GM19438 (cell line): ENCODE measurements around the gene STH.

Source experiments
- ATAC-seq: cut with Tn5 transposase; IDR thresholded peaks from one replicate; pipeline ENCODE4 v1.9.1; 2021; ENCODE audit warnings: low read depth; ENCODE audit not compliant: unreplicated experiment

STH gene

GRCh38 chr17:45982791-45983613 lies 16.0 kb upstream of the STH start:
- ATAC-seq = no peak

- ATAC-seq = no peak
These were observed 15.3 kb upstream of the STH start for GRCh38 chr17:45983614-45984310.

DNA sequence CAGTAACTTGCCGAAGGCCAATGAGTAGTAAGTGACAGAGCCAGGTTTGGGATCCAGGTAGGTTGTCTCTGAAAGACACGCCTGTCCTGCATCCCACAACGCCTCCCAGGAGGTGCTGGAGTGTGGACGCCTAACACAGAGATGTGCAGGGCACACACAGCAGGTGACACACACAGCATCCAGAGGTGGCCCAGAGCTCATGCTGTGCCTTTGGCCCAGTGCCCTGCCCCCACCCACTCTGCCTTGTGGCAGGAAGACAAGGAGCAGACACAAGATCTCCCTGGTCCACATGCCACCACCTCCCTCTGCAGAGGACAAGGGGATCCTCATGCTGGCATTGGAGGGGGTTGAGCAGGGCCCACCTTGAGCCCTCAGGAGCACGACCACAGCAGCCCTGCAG lies 14.7 kb upstream of the STH start:
- no peak for ATAC-seq

DNA sequence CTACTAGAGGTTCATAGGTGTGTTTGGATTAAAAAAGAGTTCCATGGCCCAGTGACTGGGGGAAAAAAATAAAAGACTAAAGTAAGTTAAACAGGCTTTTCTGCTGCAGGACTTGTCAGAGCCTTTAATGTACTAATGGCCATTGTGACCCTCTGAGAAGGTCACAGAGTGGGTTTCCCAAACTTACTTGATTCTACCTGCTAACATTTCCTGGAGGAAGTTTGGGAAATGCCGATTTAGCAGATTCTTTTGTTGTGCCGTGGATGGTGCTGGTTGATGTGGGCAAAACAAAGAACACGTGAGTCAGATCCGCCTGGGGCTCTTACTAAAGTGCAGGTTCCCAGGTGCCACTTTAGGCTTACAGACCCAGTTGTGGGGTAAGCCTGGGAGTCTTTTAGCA lies 13.6 kb upstream of the STH start:
- ATAC-seq = no peak

DNA sequence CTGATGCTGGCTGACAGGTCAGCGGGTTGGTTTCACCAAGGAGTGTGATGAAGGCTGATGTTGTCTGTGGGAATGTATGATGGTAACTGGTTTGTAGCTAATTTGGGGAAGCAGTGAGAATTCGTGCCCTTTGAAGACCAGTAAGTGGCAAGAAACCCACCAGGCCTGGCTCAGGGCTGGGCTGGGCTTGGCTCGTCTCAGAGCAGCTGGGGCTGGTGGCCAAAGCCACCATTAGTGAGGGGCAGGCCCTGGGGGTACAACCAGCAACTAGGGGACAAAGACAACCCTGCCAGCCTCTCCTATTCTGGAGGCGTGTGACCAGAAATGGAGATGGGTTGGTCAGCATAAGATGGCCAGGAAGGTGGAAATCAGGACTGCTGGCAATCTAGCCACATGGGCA lies 13.0 kb upstream of the STH start:
- no peak for ATAC-seq

GRCh38 chr17:45987706-45988105 lies 11.3 kb upstream of the STH start:
- no peak for ATAC-seq

DNA sequence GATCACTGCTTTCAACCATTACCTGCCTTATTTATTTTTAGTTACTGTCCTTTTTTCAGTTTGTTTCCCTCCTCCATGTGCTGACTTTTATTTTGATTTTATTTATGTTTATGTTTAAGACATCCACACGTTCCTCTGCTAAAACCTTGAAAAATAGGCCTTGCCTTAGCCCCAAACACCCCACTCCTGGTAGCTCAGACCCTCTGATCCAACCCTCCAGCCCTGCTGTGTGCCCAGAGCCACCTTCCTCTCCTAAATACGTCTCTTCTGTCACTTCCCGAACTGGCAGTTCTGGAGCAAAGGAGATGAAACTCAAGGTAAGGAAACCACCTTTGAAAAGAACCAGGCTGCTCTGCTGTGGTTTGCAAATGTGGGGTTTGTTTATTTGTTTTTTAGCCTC lies 9.3 kb upstream of the STH start:
- no peak for ATAC-seq

DNA sequence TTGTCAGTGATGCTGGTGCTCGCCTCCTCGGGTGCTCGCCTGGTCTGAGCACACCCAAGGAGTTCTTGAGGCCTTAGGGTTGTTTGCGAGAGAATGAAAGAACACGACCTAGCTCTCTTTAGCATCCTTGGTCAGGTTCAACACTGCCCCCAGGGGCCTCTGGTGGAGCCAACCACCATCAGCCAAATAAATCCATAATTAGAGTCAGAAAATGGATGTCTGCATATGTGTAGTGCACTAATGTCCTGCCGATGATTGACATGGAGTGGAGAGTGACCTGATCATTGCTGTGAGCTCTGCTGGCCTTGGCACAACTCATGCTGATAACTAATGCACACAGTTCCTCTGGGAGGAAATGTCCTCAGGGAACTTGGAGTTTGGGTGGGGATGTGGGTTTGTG lies 8.2 kb upstream of the STH start:
- no peak for ATAC-seq

GRCh38 chr17:45991341-45991740 lies 7.7 kb upstream of the STH start:
- ATAC-seq = no peak

DNA sequence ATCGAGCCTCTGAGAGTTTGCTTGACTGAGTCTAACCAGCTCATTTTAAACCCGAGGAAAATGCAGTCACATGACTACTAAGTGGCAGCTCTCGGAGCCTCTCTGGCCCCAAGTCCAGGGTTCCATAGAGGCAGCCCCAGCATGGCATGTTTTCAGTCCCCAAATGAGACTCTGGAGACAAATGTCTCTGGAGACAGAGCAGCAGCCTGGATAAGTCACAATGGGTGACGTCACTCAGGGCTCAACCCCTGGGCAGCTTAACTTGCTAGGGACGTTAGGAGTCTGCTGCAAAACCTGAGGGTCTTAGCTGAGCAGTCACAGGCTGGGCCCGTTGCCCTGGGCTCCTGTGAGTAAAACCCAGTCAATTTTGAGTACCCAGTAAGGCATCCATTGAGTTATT lies 6.9 kb upstream of the STH start:
- no peak for ATAC-seq

DNA sequence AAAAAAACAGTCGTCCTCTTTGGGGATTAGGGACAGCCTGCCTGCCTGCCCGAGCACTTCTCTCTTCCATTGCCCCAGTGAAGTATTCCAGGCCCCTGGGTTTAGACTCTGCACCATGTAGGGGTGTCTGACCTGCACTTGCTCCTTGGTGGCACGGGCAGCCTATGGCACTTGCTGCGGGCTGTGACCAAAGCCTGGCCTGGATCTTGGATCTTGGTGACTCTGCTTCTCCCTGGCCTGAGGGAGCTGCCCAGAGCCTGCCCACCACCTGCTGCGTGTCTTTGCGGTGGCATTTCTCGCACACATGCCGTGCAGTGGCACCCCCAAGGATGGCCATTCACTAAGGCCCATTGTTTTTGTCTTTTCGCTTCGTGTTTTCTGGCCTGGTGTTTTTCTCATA lies 6.1 kb upstream of the STH start:
- no peak for ATAC-seq

DNA sequence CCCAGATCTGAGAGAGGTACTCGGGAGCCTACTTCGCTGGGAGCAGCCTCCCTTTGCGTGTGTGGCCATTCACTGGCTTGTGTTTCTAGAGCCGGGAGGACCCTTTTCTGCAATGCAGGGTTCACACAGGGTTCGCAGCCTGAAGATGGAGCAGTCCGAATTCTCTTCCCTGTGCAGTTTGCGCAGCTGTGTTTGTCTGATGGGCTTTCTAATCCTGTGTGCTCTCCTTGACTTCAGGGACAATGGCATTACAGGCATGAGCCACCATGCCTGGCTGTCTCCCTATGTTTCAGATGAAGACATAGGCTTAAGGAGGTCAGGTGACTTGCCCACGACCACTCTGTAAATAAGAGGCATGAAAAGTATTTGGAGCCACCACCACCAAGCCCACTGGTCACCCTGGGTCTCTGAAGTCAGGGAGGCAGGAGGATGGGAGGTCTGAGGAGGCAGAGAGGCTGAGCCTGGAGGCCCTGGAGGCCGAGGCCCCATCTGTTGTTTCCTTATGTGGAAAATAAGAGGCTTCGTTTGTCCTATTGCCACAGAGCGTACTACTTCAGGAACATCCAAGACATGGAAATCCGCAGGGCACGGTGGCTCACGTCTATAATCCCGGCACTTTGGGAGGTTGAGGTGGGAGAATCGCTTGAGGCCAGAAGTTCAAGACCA lies 5.0 kb upstream of the STH start:
- no peak for ATAC-seq

GRCh38 chr17:45994987-45995386 lies 4.1 kb upstream of the STH start:
- no peak for ATAC-seq

DNA sequence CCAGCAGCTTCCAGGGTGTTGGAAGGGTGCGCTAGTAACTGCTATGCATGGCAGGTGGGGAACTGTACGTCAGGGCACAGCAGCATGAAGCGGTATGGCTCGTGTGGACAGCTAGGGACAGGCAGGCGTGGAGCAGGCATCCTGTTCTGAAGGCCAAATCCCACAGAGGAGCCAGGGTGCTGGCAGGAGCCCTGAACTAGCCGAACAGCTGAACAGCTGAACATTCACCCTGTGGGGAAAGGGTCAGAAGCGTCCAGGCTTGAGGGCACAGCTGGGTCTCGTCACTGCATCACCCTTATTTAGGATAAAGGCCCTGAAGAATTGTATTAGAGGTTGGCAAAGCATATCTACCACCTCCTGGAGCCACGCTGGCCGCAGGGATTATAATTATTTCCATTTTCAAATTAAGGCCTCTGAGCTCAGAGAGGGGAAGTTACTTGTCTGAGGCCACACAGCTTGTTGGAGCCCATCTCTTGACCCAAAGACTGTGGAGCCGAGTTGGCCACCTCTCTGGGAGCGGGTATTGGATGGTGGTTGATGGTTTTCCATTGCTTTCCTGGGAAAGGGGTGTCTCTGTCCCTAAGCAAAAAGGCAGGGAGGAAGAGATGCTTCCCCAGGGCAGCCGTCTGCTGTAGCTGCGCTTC lies 3.3 kb upstream of the STH start:
- no peak for ATAC-seq

DNA sequence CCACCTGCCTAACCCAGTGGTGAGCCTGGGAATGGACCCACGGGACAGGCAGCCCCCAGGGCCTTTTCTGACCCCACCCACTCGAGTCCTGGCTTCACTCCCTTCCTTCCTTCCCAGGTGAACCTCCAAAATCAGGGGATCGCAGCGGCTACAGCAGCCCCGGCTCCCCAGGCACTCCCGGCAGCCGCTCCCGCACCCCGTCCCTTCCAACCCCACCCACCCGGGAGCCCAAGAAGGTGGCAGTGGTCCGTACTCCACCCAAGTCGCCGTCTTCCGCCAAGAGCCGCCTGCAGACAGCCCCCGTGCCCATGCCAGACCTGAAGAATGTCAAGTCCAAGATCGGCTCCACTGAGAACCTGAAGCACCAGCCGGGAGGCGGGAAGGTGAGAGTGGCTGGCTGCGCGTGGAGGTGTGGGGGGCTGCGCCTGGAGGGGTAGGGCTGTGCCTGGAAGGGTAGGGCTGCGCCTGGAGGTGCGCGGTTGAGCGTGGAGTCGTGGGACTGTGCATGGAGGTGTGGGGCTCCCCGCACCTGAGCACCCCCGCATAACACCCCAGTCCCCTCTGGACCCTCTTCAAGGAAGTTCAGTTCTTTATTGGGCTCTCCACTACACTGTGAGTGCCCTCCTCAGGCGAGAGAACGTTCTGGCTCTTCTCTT lies 2.6 kb upstream of the STH start:
- ATAC-seq = no peak

- no peak for ATAC-seq
These were observed 1.9 kb upstream of the STH start for GRCh38 chr17:45997166-45997565.

GRCh38 chr17:45997624-45998023 lies 1.4 kb upstream of the STH start:
- no peak for ATAC-seq

GRCh38 chr17:45999900-46000290 lies 845 bp downstream of the STH start:
- no peak for ATAC-seq

DNA sequence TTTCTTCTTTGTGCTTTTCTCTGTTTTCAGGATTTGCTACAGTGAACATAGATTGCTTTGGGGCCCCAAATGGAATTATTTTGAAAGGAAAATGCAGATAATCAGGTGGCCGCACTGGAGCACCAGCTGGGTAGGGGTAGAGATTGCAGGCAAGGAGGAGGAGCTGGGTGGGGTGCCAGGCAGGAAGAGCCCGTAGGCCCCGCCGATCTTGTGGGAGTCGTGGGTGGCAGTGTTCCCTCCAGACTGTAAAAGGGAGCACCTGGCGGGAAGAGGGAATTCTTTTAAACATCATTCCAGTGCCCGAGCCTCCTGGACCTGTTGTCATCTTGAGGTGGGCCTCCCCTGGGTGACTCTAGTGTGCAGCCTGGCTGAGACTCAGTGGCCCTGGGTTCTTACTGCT lies 1.2 kb downstream of the STH start:
- ATAC-seq = no peak

DNA sequence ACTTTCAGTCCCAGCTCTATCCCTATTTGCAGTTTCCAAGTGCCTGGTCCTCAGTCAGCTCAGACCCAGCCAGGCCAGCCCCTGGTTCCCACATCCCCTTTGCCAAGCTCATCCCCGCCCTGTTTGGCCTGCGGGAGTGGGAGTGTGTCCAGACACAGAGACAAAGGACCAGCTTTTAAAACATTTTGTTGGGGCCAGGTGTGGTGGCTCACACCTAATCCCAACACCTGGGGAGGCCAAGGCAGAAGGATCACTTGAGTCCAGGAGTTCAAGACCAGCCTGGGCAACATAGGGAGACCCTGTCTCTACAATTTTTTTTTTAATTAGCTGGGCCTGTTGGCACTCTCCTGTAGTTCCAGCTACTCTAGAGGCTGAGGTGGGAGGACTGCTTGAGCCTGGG lies 1.7 kb downstream of the STH start:
- ATAC-seq = no peak
